NCI-H345 treated with DMSO at 0.1 percent for 48 hours (cell line): ENCODE measurements around the gene GSC2.
"Not testable (repeated sequence)": the region's sequence is repeated elsewhere in the genome, so short reads cannot be mapped to it uniquely, and the experiment has no call there.

Source experiments
- DNase-seq: peaks from one replicate; lab custom pipeline; 2025; ENCODE audit not compliant: unreplicated experiment; lab: John Stamatoyannopoulos, UW

Gene GSC2

GRCh38 chr22:19164425-19164824 lies 14.3 kb upstream of the GSC2 start:
- DNase-seq, result no peak

- DNase-seq, result not testable (repeated sequence)
Measured at GRCh38 chr22:19158649-19159048, 8.6 kb upstream of the GSC2 start.

DNA sequence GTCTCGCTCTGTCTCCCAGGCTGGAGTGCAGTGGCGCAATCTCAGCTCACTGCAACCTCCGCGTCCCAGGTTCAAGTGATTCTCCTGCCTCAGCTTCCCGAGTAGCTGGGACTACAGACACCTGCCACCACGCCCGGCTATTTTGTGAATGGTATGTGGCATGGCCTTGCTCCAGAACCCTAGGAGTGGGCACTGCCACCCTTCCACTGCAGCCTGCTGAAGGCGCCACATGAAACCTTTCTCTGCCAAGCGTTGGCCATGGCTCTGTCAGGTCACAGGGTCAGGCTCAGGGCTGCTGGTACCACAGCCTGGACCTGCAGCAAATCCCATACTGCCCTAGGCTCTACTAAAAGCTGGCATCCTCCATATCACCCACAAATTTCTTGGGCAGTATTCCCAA lies 6.0 kb upstream of the GSC2 start:
- not testable (repeated sequence) for DNase-seq

GRCh38 chr22:19152942-19153883 lies 3.1 kb upstream of the GSC2 start:
- DNase-seq, result no peak

DNA sequence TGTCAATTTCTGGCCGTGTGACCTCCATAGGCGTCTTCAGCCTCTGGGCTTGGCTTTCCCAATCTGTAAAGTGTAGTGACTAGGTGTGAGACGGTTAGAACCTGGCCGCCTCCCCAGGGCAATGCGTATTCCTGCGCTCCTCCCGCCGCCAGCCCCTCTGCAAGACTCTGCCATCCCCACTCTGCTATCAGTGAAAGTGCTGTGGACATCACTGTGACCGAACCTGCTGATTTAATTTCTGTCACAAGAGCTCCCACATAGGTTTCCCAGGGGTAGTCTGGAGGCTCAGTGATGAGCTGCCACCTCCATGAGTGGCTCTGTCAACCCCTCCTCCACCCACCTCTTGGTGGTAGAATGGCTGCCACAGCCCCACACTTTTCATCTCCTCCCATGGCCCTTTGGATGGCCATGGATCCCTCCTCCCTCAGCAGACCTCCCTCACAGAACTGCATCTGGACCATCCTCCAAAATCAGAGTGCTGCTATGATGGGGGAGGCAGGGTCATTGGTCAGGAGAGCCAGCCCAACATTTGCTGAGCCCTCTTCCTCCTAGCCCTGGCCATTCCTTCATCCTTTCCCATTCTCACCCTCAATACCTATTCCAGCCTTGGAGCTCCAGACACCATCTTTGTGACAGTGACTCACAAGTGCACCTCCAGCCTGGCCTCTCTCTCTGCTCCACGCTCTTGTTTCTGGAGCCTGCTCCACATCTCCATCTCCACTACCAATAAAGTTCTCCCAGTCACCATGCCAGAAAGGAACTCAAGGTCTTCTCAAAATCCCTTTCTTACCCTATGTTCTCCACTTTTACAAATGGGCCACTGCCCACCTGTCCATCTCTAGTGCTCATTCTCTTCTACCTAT lies 1.5 kb upstream of the GSC2 start:
- no peak for DNase-seq

DNA sequence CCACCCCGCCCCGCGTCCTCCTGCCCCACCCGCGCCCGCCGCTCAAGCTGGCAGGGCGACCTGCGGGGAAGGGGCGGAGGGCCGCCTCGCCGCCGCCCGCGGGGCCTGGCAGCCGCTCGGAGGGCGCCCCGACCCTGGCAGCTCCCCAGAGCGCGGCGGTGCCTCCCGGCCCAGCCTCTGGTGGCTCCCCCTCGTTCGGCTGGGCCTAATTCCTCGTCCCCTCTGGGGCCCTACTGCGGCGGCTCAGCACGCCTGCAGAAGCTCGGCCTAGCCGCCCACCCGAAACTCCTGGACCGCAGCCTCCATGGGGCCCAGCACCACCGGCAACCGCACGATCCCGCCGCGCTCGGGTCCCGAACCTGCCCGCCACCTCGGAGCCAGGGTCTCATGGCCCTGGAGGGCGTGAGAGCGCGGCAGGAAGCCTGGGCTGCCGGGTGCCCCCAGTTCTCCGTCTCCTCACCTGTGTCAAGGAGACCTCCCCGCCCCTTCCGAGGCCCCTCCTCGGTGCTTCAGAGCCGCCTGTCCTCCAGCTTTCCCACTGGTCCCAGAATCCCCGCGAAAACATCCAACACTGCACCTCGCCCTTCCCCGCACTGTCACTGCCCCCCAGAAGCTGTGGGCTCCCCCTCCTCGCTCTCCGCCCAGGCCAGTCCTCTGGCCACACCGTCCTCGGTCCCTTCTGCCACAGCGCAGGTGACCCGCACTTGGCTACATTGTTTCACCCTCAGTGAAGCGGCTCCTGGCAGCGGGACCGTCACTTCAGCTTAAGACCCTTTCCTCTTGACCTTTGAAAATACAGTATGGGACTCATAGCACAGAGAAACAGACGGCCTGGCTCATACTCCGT lies 613 bp upstream of the GSC2 start:
- DNase-seq, result no peak

DNA sequence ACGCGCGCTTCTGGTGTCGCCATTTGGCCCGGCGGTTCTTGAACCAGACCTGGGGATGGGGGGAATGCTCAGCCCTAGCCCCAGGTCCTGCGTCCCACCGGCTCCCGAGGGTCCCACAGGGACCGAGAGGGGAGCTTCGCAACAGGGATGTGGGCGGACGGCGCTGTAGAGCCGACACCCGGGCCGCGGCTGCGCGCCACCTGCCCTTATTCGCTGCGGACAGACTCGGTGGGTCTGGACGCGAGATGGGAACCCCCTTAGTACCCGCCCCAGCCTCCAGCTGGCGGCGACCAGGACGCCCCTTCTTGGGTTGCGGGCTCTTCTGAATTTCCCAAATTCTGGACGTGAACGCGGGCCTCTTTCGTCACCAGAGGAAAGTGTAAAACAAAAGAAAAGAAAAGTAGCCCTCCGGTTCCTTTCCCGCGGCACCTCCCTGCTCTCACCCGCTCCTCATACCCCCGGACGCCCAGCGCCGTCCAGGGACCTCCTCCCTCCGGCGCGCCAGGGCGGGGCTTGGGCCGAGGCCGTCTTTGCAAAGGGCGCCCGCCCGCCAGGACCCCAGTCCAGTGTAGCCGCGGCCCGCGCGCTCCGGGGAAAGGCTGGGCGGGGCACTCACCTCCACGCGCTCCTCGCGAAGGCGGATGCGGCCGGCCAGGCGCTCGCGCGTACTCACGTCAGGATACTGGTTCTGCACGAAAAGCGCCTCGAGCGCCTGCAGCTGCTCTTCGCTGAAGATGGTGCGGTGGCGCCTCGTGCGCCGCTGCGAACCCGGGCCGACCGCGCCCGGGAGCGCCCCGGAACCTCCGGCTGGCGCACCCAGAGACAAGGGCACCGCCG lies 827 bp downstream of the GSC2 start:
- DNase-seq, result no peak

- no peak for DNase-seq
Measured at GRCh38 chr22:19148417-19149046, 1.6 kb downstream of the GSC2 start.

- DNase-seq, result no peak
Measured at GRCh38 chr22:19147195-19147780, 2.8 kb downstream of the GSC2 start.

- no peak for DNase-seq
Measured at GRCh38 chr22:19146215-19146968, 3.7 kb downstream of the GSC2 start.

DNA sequence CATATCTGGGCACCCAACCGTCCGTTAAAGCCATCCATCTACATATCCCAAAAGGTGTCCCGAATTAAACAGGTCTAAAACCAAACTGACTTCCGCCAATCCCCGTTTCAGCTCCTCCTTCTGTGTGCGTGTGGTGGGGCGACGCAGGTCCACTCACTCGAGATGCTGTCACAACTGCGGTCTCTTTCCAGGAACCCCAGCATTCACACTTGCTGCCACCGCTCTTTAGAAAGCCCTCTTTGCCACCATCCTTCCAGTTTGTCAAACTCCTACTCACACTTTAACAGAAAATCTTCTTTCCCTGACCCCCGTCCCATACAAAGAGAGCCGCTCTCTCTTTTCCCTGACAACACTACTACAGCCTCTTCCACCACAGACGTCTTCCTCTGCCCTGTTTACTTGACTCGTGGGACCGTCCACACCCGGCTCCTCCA lies 6.1 kb downstream of the GSC2 start:
- no peak for DNase-seq

GRCh38 chr22:19143212-19143611 lies 6.9 kb downstream of the GSC2 start:
- no peak for DNase-seq

DNA sequence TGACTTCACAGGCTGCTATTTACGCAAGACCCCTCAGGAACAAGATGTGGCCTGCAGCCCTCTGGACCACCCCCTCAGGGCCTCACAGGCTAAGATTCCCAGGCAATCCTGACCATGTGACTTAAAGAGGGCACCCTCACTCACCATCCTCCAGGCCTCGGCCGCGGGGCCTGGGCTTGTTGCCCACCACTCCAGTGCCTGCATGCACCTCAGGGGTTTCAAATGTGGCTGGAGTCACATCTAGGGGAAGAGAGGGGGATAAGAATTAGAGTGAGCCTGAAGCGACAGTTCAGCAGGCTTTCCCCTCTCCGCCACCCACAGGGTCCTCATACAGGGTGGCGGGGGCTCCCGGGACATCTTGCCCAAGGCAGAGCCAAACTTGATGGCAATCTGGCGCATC lies 7.7 kb downstream of the GSC2 start:
- no peak for DNase-seq

GRCh38 chr22:19139974-19140373 lies 10.1 kb downstream of the GSC2 start:
- DNase-seq, result no peak

DNA sequence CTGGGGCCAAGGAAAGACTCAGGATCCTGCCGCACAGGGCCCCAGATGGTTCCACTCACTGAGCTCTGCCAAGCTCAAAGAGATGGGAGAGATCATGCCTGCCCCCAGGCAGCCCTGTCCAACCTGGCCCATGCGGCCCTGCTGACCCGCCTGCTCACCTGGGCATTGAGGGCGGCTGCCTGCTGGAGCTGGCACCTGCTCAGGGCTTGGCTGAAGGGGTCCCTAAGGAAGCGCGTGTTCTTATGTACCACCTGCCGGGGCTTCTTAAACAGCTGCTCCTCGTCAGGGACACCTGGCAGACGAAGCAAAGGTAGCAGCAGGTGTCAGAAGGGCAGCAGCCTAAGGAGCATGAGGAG lies 11.1 kb downstream of the GSC2 start:
- DNase-seq, result no peak

DNA sequence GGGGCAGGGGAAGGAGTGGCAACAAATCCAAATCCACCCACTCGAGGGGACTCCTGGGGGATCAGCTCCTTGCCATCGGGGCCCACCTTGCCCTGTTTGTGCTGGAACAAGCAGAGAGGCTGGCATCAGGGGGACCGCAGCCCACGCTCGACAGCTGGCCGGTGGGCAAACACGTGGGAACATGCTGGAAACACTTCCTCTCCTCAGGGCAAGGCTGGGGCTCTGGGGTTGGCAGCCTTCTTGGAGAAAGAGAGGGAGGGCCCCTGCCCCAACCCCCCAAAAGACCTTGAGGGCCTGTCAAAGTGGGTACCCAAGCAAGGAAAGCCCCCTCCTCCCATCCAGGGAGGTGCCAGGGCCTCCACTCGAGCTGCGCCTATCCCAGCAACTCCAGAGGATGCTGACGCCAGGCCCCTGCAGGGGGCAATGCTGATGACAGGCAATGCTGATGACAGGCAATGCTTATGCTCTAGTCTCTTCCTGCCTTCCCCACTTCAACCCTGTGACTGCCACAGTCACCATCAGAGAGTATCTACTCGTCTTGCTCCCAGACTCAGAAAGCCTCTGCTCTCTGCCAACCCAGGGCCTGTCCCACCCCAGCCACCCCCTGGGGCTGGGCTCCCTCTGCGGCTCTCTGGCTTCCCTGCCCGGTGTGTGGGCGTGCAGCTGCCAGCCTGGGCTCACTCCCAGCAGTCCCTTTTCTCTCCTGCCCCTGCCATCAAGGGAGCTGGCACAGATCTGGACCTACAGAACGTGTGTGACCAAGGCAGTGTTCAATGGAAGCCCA lies 11.7 kb downstream of the GSC2 start:
- no peak for DNase-seq

GRCh38 chr22:19137384-19138216 lies 12.5 kb downstream of the GSC2 start:
- no peak for DNase-seq
